Caco-2 (cell line): Measurements from ENCODE around the gene BNIP2. TPM values are rescaled to one million over a fixed set of nuclear protein-coding genes. Genes with fewer than 3 reads are reported as not detected.

Source experiments
- BruUV-seq: library from RNA; stranded (reverse); fragments of 400-500 nt; replicated peaks from 2 replicates; lab custom pipeline; 2021; lab: Mats Ljungman, UMichigan
- CTCF ChIA-PET: fragments of 300-600 bp; sonication (Branson Sonifier 250); formaldehyde crosslinking; loops from one replicate; lab custom pipeline; 2022; ENCODE audit warnings: antibody characterized with exemption; lab: Charles Lee
- POLR2A ChIA-PET: fragments of 300-600 bp; sonication (Branson Sonifier 250); formaldehyde crosslinking; loops from one replicate; lab custom pipeline; 2022; ENCODE audit warnings: antibody characterized with exemption; lab: Charles Lee
- DNase-seq, 2 experiments: peaks; one replicate each; pipeline versions ENCODE4 v3.0.0 to v3.0.0-alpha.2; 2020 to 2022
- H3K27me3 ChIP-seq: replicated peaks from 2 replicates; pipeline ENCODE4 v1.6.0; 2011; ENCODE audit warnings: low read length; ENCODE audit not compliant: control insufficient read depth, insufficient read depth
- H3K36me3 ChIP-seq: 2 replicates; pipeline ENCODE4 v1.5.1; 2011; ENCODE audit warnings: low read length; ENCODE audit not compliant: control insufficient read depth, insufficient read depth
- H3K4me1 ChIP-seq: fragments of 250-450 bp; sonication (Bioruptor Pico); 2 replicates; pipeline ENCODE4 v1.5.1; 2020; ENCODE audit warnings: mild to moderate bottlenecking
- H3K4me3 ChIP-seq: 2 replicates; pipeline ENCODE4 v1.5.1; 2011; ENCODE audit warnings: low read depth, mild to moderate bottlenecking, control low read depth, low read length
- H3K9me3 ChIP-seq: fragments of 250-450 bp; sonication (Bioruptor Pico); 2 replicates; pipeline ENCODE4 v1.5.1; 2020; ENCODE audit warnings: mild to moderate bottlenecking, moderate library complexity
- H3K27ac Mint-ChIP-seq: one replicate; pipeline ENCODE4 v1.8.0; 2022; ENCODE audit warnings: mixed read lengths; ENCODE audit not compliant: unreplicated experiment
- H3K27me3 Mint-ChIP-seq: one replicate; pipeline ENCODE4 v1.8.0; 2022; ENCODE audit warnings: mixed read lengths; ENCODE audit not compliant: insufficient read depth, unreplicated experiment
- H3K36me3 Mint-ChIP-seq: one replicate; pipeline ENCODE4 v1.8.0; 2022; ENCODE audit warnings: mild to moderate bottlenecking, mixed read lengths; ENCODE audit not compliant: insufficient read depth, unreplicated experiment
- H3K4me1 Mint-ChIP-seq: one replicate; pipeline ENCODE4 v1.8.0; 2022; ENCODE audit warnings: low read depth, mixed read lengths; ENCODE audit not compliant: unreplicated experiment
- H3K4me3 Mint-ChIP-seq: one replicate; pipeline ENCODE4 v1.8.0; 2022; ENCODE audit warnings: mild to moderate bottlenecking, moderate library complexity, mixed read lengths; ENCODE audit not compliant: unreplicated experiment
- H3K9me3 Mint-ChIP-seq: one replicate; pipeline ENCODE4 v1.8.0; 2022; ENCODE audit warnings: mixed read lengths; ENCODE audit not compliant: unreplicated experiment
- CTCF ChIP-seq, 2 experiments: fragments of 200-600 bp in 1 of 2; IDR thresholded peaks; 1 replicate in 1 of 2; 2 replicates in 1 of 2; pipeline versions ENCODE4 v1.5.1 to v1.8.0; 2011 to 2022; ENCODE audit warnings: antibody characterized with exemption in 1 of 2, control low read depth in 1 of 2, inconsistent platforms in 1 of 2, low read depth in 1 of 2, low read length in 1 of 2, mild to moderate bottlenecking in 1 of 2, moderate library complexity in 1 of 2; ENCODE audit not compliant: insufficient read depth in 1 of 2, severe bottlenecking in 1 of 2, unreplicated experiment in 1 of 2
- intact Hi-C: fragments of 100-400 bp; cut with micrococcal nuclease; formaldehyde crosslinking; loops from one replicate; pipeline ENCODE4 v1.10.0; 2022; ENCODE audit not compliant: unreplicated experiment
- total RNA-seq: library from RNA; stranded (reverse); gene quantifications from 2 replicates; pipeline ENCODE4 v1.2.3, GENCODE V29; 2022

Gene BNIP2
- total RNA-seq, 1 experiment from 2014 or later, result 54.0 TPM

DNA sequence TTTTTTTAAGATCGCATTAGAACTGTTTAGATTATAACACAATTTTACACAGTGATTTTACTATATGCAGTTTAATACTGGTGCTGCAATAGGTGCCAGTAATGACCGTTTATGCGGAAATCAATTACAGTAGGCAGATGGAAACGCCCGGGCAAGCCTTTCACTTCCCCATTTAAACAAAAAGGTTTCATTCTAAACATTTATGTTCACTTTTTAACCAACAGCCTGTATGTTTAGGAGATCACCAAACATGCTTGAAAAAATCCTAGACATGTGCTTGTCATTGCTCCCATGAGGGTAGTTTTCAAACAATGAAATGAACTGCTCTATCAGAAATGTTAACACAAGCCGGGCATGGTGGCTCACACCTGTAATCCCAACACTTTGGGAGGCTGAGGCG lies 2.7 kb downstream of the BNIP2 start:
- intact Hi-C loops, result loop anchor here (5.0 kb wide), 1 partner anchor 711 kb away; the partner anchor contains the start of gene ANXA2
- Mint-ChIP-seq H3K4me1 (peaks cover 14% of the 10 kb centered on the region), H3K27me3 (no peaks in the 10 kb centered on the region), H3K4me3 (no peak overlapping the region), H3K9me3 (no peaks in the 10 kb centered on the region), H3K27ac (no peak overlapping the region), H3K36me3 (peaks cover 48% of the 10 kb centered on the region)
- no peaks in the 10 kb centered on the region for H3K36me3 ChIP-seq
- 0 out of 2 replicates have a peak, but pooled peaks cover 4% of the 10 kb centered on the region for H3K4me1 ChIP-seq
- TF ChIP-seq CTCF (IDR thresholded peaks at IDR 0.05; ENCODE audit: insufficient read depth in 1 of 2, low read depth in 1 of 2, low read length in 1 of 2, severe bottlenecking in 1 of 2, unreplicated experiment in 1 of 2), result no peak
- H3K4me3 ChIP-seq, result no peak overlapping the region
- H3K9me3 ChIP-seq, result no peaks in the 10 kb centered on the region
- no peak for DNase-seq
- BruUV-seq, result no TSS peak
- POLR2A ChIA-PET, result no interaction called here
- no peaks in the 10 kb centered on the region for H3K27me3 ChIP-seq
- CTCF ChIA-PET, result no interaction called here

DNA sequence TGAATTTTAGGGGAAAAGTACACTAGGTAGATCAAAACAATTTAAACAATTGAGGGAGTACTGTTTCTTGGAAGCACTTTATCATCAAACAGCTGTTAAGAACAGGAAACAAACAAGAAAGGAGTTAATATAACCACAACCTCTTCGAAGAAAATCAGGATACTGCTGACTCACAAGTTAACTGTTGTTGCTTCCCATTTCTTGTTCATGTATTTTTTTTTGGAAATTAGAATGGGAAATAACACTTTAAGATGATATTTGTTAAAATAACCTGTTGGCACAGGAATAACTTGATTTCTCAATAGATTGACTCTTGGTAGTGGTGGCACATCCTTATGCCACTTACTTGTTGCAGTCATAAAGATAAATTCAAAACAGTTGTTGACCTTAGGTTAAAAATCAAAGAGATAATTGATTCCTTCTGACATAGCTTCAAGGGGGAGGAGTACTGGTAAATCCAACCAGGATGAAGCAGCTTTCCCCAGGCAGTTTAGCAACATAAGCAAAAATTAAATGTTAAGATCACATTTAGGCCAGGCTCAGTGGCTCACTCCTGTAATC lies 3.3 kb downstream of the BNIP2 start:
- H3K36me3 ChIP-seq, result no peaks in the 10 kb centered on the region
- H3K4me1 Mint-ChIP-seq, result peaks cover 14% of the 10 kb centered on the region
- no TSS peak for BruUV-seq
- H3K9me3 ChIP-seq, result no peaks in the 10 kb centered on the region
- H3K4me1 ChIP-seq, result 0 out of 2 replicates have a peak, but pooled peaks cover 4% of the 10 kb centered on the region
- no peaks in the 10 kb centered on the region for H3K27me3 Mint-ChIP-seq
- H3K27me3 ChIP-seq, result no peaks in the 10 kb centered on the region
- intact Hi-C loops, result loop anchor here (5.0 kb wide), 1 partner anchor 711 kb away; the partner anchor contains the start of gene ANXA2
- H3K4me3 Mint-ChIP-seq, result no peak overlapping the region
- DNase-seq, result no peak
- H3K4me3 ChIP-seq, result no peak overlapping the region
- TF ChIP-seq CTCF (IDR thresholded peaks at IDR 0.05; ENCODE audit: insufficient read depth in 1 of 2, low read depth in 1 of 2, low read length in 1 of 2, severe bottlenecking in 1 of 2, unreplicated experiment in 1 of 2), result no peak
- POLR2A ChIA-PET, result no interaction called here
- H3K9me3 Mint-ChIP-seq, result no peaks in the 10 kb centered on the region
- CTCF ChIA-PET, result no interaction called here
- H3K36me3 Mint-ChIP-seq, result peaks cover 54% of the 10 kb centered on the region
- no peak overlapping the region for H3K27ac Mint-ChIP-seq

GRCh38 chr15:59680870-59681269 lies 8.2 kb downstream of the BNIP2 start:
- Histone ChIP-seq H3K36me3 (no peaks in the 10 kb centered on the region; the same call in none of the 2 replicates), H3K4me1 (no peaks in the 10 kb centered on the region), H3K27me3 (no peaks in the 10 kb centered on the region), H3K4me3 (no peak overlapping the region), H3K9me3 (no peaks in the 10 kb centered on the region)
- no peaks in the 10 kb centered on the region for H3K4me1 Mint-ChIP-seq
- TF ChIP-seq CTCF (IDR thresholded peaks at IDR 0.05; ENCODE audit: insufficient read depth in 1 of 2, low read depth in 1 of 2, low read length in 1 of 2, severe bottlenecking in 1 of 2, unreplicated experiment in 1 of 2), result no peak
- POLR2A ChIA-PET, result interaction anchor here (0.6 kb wide), 1 partner anchor 21 kb away, joined by 3 read pairs; no protein-coding TSS in a partner anchor
- no peak overlapping the region for H3K27ac Mint-ChIP-seq
- no peak overlapping the region for H3K4me3 Mint-ChIP-seq
- intact Hi-C loops, result no loop called here
- H3K36me3 Mint-ChIP-seq, result peaks cover 70% of the 10 kb centered on the region
- CTCF ChIA-PET, result no interaction called here
- H3K27me3 Mint-ChIP-seq, result no peaks in the 10 kb centered on the region
- H3K9me3 Mint-ChIP-seq, result no peaks in the 10 kb centered on the region
- BruUV-seq, result no TSS peak
- DNase-seq, result no peak
